Astrocyte (in vitro differentiated cells and primary cell): ENCODE results near the gene TTC23.

ENCODE experiments used
- EZH2 ChIP-seq: IDR thresholded peaks from 2 replicates; pipeline ENCODE4 v1.6.1; 2012; ENCODE audit warnings: mild to moderate bottlenecking, low read length, inconsistent platforms; ENCODE audit not compliant: insufficient read depth
- TF ChIP-seq, protein P1 (sequence below): IDR thresholded peaks from 2 replicates; pipeline ENCODE4 v1.5.1; 2011; ENCODE audit warnings: low read depth, mild to moderate bottlenecking, inconsistent platforms, low read length, moderate library complexity; ENCODE audit not compliant: insufficient read depth

DNA sequence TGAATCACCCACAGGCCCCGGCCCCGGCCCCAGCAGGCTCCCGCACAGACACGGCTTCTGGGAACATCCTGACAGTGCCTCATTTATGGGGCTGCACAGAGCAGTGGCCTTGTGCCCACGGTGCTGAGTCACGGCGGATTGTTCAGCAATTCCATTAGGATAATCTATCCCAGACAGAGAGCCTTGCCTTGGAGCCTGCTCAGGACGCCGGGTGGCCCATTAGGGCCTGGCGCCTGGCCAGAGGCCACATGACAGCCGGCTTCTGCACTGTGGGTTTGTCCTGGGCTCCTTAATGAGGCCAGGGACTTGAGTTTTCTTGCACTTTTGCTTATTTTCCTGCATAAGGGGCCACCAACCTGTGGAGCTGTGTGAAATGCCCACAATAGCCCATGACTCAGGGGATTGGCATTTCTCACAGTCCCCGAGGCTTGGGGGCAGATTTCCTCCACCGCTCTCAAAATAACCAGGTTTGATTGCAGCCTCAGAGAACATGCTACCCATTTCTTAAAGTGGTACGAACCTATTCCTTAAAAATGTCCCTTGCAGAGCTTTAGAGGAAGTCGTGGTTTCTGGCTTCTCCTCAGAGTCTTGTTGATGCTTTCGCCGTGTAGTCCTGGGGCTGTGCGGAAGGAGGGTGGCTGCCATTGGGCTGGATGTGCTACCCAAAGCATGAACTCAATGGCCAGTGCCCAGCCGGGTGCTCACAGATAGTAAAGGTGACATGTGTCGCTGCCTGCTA is 125.5 kb downstream of the TTC23 start:
- TF ChIP-seq, protein P1, sequence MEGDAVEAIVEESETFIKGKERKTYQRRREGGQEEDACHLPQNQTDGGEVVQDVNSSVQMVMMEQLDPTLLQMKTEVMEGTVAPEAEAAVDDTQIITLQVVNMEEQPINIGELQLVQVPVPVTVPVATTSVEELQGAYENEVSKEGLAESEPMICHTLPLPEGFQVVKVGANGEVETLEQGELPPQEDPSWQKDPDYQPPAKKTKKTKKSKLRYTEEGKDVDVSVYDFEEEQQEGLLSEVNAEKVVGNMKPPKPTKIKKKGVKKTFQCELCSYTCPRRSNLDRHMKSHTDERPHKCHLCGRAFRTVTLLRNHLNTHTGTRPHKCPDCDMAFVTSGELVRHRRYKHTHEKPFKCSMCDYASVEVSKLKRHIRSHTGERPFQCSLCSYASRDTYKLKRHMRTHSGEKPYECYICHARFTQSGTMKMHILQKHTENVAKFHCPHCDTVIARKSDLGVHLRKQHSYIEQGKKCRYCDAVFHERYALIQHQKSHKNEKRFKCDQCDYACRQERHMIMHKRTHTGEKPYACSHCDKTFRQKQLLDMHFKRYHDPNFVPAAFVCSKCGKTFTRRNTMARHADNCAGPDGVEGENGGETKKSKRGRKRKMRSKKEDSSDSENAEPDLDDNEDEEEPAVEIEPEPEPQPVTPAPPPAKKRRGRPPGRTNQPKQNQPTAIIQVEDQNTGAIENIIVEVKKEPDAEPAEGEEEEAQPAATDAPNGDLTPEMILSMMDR: no peak
- no peak for TF ChIP-seq EZH2
